ENCODE results near the gene IRX4.

GRCh38 chr5:1873243-1873959 is 9.3 kb downstream of the IRX4 start:
- TF ChIP-seq ISL1 (CRISPR knock-in tag; IDR thresholded peaks at IDR 0.05) (no peak), CSDC2 (CRISPR knock-in tag; IDR thresholded peaks at IDR 0.05) (no peak), RARB (CRISPR knock-in tag; IDR thresholded peaks at IDR 0.05) (no peak), ESRRG (CRISPR knock-in tag; IDR thresholded peaks at IDR 0.05) (no peak), ARNTL (CRISPR knock-in tag; IDR thresholded peaks at IDR 0.05; ENCODE audit: borderline replicate concordance, low read depth) (no peak), TOX (CRISPR knock-in tag; IDR thresholded peaks at IDR 0.05; ENCODE audit: borderline replicate concordance) (no peak), ZFP30 (CRISPR knock-in tag; IDR thresholded peaks at IDR 0.05) (no peak), CREB5 (CRISPR knock-in tag; IDR thresholded peaks at IDR 0.05; ENCODE audit: low read depth) (no peak), OSR1 (CRISPR knock-in tag; IDR thresholded peaks at IDR 0.05) (no peak)
- TF ChIP-seq, protein P1, sequence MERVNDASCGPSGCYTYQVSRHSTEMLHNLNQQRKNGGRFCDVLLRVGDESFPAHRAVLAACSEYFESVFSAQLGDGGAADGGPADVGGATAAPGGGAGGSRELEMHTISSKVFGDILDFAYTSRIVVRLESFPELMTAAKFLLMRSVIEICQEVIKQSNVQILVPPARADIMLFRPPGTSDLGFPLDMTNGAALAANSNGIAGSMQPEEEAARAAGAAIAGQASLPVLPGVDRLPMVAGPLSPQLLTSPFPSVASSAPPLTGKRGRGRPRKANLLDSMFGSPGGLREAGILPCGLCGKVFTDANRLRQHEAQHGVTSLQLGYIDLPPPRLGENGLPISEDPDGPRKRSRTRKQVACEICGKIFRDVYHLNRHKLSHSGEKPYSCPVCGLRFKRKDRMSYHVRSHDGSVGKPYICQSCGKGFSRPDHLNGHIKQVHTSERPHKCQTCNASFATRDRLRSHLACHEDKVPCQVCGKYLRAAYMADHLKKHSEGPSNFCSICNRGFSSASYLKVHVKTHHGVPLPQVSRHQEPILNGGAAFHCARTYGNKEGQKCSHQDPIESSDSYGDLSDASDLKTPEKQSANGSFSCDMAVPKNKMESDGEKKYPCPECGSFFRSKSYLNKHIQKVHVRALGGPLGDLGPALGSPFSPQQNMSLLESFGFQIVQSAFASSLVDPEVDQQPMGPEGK (CRISPR knock-in tag; IDR thresholded peaks at IDR 0.05; ENCODE audit: borderline replicate concordance), result no peak
